Right ventricle myocardium inferior (tissue), 1 donor: ENCODE results near the gene STARD4. TPM values are rescaled to one million over a fixed set of nuclear protein-coding genes. Genes with fewer than 3 reads are reported as not detected.
A peak's percentile ranks its signal among the peaks of the same experiment; 100 is the strongest.

Experiments
- ATAC-seq: fragments of 200-7000 bp; cut with Tn5 transposase; one replicate; pipeline ENCODE4 v1.9.1; 2020; ENCODE audit warnings: mild to moderate bottlenecking, moderate library complexity
- DNase-seq: peaks from one replicate; pipeline ENCODE4 v3.0.0; 2021; ENCODE audit errors: missing footprints
- intact Hi-C: fragments of 100-400 bp; cut with DNase I; formaldehyde crosslinking; loops from one replicate; pipeline ENCODE4 v1.11.0; 2022
- long read RNA-seq: library from polyadenylated mRNA; unstranded; transcript quantifications from one replicate; pipeline ENCODE4 v2.0.0, GENCODE V29; 2021
- total RNA-seq: library from RNA; stranded (reverse); fragmentation: NEBNext Ultra II Directional; extraction: Animal tissue kit (Norgen Biotek cat#: 25700); gene quantifications from one replicate; pipeline ENCODE4 v1.2.1, GENCODE V29; 2021
- donor health status: DM: no; HTN: yes; CAD: no; lungs with severe emphysema.

Gene STARD4
- total RNA-seq = 2.9 TPM
- long read RNA-seq, full-length matches to known transcripts = 2 of 2 reads
- long read RNA-seq, partial matches to known transcripts = 0 of 2 reads
- long read RNA-seq, other reads (novel, unspliced or antisense) = 0 of 2 reads

DNA sequence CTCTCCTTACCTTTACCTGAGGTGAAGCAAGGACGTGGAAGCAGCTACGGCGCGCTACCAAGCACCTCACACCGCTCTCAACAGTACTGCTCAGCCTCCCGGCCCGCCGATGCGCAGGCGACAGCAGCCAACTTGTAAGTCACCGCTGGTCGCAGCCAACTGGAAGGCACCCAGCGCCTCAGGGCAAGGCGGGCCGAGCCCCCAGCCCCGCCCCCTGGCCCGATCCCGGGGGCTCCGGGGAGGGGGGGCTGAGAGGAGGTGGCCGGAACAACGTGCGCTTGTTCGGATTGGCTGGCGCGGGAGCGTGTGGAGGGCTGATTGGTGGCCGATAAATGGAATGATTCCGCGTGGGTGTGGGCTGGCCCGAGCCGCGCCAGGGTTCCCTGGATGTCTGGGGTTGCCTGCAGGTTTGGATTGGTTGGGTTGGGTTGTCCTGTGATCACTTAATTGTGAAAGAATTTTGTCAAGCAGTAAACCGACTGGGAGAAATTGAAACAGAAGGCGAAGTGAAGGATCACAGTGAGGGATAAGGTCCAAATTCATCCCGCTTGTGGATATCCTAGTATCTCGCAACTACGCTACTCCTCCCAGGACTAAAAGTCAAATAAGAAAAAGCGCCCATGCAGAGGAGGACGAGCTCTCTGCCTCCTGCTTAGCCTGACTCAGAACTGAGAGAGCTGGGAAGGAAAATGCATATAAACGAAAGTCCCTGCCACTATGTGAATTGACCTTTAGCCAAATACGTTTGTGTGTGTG is at the start of gene STARD4:
TSS of gene STARD4 (minus strand) at position 161 of the 756 bp plus-strand sequence. CDS start 5,102 bp downstream, outside the sequence.
- ATAC-seq = peak; percentile 99
- intact Hi-C loops = no loop called here
- DNase-seq = peak; percentile 97

DNA sequence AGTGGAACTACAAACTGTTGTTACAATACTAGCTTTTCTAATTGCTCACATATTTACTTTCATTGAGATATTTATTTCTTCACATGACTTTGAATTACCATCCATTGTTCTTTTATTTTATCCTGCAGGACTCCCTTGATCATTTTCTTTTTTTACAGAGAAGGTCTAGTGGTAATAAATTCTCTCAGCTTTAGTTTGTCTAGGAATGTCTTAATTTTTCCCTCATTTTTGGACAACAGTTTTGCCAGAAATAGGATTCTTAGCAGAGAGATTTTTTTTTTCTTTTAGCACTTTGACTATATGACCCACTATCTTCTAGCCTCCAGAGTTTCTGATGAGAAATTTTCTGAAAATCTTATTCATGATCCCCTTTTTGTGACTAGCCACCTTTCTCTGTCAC is 47.3 kb upstream of the STARD4 start:
- intact Hi-C loops = no loop called here
- no peak for DNase-seq
- no peak for ATAC-seq

- intact Hi-C loops = no loop called here
- no peak for DNase-seq
- no peak for ATAC-seq
Observed at GRCh38 chr5:111557686-111558085, 45.4 kb upstream of the STARD4 start.

- no peak for ATAC-seq
- intact Hi-C loops = no loop called here
Observed at GRCh38 chr5:111557111-111557510, 44.8 kb upstream of the STARD4 start.

DNA sequence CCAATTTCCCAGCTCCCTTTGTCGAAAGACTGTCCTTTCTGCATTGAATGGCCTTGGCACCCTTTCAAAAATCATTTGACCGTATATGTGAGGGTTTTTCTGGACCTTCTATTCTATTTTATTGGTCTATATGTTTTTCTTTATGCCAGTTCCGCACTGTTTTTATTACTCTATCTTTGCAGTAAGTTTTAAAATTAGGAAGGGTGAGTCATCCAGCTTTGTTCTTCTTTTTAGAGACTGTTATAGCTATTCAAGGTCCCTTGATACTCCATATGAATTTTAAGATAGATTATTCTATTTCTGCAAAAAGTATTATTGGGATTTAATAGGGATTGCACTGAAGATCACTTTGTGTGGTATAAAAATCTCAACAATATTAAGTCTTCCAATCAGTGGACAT is 44.2 kb upstream of the STARD4 start:
- DNase-seq (no peak), ATAC-seq (no peak)
- intact Hi-C loops = no loop called here

More at GRCh38 chr5:111557111-111557510, 44.8 kb upstream of the STARD4 start:
- DNase-seq = no peak

GRCh38 chr5:111555760-111556159 is 43.4 kb upstream of the STARD4 start:
- intact Hi-C loops = no loop called here
- DNase-seq = no peak
- ATAC-seq = no peak

GRCh38 chr5:111553868-111554267 is 41.5 kb upstream of the STARD4 start:
- intact Hi-C loops = no loop called here
- ATAC-seq = no peak

GRCh38 chr5:111552896-111553295 is 40.6 kb upstream of the STARD4 start:
- intact Hi-C loops = no loop called here
- no peak for DNase-seq
- no peak for ATAC-seq

More at GRCh38 chr5:111553868-111554267, 41.5 kb upstream of the STARD4 start:
- no peak for DNase-seq

GRCh38 chr5:111552492-111552891 is 40.2 kb upstream of the STARD4 start:
- no peak for ATAC-seq
- intact Hi-C loops = no loop called here
- DNase-seq = no peak

GRCh38 chr5:111551569-111552275 is 39.4 kb upstream of the STARD4 start:
- DNase-seq (no peak), ATAC-seq (no peak)
- intact Hi-C loops = loop anchor here (2.0 kb wide), 1 partner anchor 129 kb away; no protein-coding TSS in a partner anchor

DNA sequence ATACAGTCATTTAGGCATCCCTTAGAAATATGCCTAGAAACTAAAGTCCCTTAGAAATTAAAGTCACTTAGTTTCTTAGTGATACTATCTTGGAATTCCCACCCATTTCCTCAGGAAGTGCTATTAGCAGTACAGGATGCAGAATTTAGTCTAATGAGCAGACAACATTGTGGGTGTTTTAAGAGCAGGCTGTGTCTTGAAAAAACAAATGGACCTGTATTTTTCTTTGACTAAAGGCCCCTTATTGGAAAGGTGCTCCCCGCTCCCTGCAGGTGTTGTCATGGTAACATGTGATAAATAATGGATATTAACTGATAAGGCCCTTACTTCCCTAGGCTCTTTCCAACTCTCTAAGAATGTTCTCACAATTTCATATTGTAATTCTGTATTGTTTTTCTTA is 38.8 kb upstream of the STARD4 start:
- ATAC-seq = no peak
- DNase-seq = no peak
- intact Hi-C loops = loop anchor here (2.0 kb wide), 1 partner anchor 130 kb away; no protein-coding TSS in a partner anchor

- ATAC-seq (peak; percentile 91), DNase-seq (no peak)
- intact Hi-C loops = loop anchor here (1.0 to 2.0 kb wide), 3 partner anchors 130 to 596 kb away; partner anchors contain the start of gene NREP
Observed at GRCh38 chr5:111550282-111551020, 38.1 kb upstream of the STARD4 start.

GRCh38 chr5:111548992-111549649 is 36.8 kb upstream of the STARD4 start:
- DNase-seq = no peak
- intact Hi-C loops = no loop called here
- ATAC-seq = peak; percentile 42

- DNase-seq (no peak), ATAC-seq (no peak)
- intact Hi-C loops = no loop called here
Observed at GRCh38 chr5:111548348-111548950, 36.1 kb upstream of the STARD4 start.

DNA sequence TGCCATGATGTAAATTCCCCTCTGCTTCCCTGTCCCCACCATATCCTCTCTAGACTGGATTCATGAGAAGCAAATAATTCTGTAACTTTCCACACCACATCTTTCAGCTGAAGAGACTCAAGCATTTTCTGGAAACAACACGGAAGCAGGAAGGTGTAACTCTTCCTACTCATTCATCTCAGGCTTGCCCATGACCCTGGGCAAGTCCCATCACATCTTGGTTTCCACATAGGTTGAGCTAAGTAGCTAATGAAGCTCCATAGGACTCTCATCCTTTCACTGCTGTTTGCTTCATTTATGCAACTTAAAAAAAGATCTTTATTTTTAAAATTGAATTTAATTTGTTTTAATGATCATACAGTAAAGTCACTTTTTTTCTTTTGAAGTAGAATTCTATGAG is 32.7 kb upstream of the STARD4 start:
- DNase-seq = no peak
- intact Hi-C loops = no loop called here
- no peak for ATAC-seq

GRCh38 chr5:111537141-111538024 is 25.0 kb upstream of the STARD4 start:
- intact Hi-C loops = no loop called here
- DNase-seq = no peak
- no peak for ATAC-seq

- intact Hi-C loops = no loop called here
- no peak for ATAC-seq
- DNase-seq = no peak
Observed at GRCh38 chr5:111535879-111536549, 23.7 kb upstream of the STARD4 start.
